Ishikawa (cell line): ENCODE data around the gene ERBIN.

ENCODE experiments used
- CREB1 ChIP-seq: IDR thresholded peaks from 2 replicates; pipeline ENCODE4 v1.6.1; 2012; ENCODE audit warnings: low read depth
- EP300 ChIP-seq: IDR thresholded peaks from 2 replicates; pipeline ENCODE4 v1.6.1; 2012; ENCODE audit warnings: borderline replicate concordance
- RAD21 ChIP-seq: IDR thresholded peaks from 2 replicates; pipeline ENCODE4 v1.6.1; 2012; ENCODE audit warnings: low read depth
- REST ChIP-seq: IDR thresholded peaks from 2 replicates; pipeline ENCODE4 v1.6.1; 2012; ENCODE audit warnings: low read depth, mild to moderate bottlenecking
- TAF1 ChIP-seq: IDR thresholded peaks from 2 replicates; pipeline ENCODE4 v1.6.1; 2012; ENCODE audit warnings: low read depth, mild to moderate bottlenecking
- TCF12 ChIP-seq: IDR thresholded peaks from 2 replicates; pipeline ENCODE4 v1.6.1; 2012; ENCODE audit warnings: low read depth
- YY1 ChIP-seq: IDR thresholded peaks from 2 replicates; pipeline ENCODE4 v1.6.1; 2012; ENCODE audit warnings: low read depth
- ZBTB7A ChIP-seq: IDR thresholded peaks from 2 replicates; pipeline ENCODE4 v1.6.1; 2012; ENCODE audit warnings: low read depth
- TF ChIP-seq, protein P1 (sequence below): IDR thresholded peaks from 2 replicates; pipeline ENCODE4 v1.6.1; 2012
- TF ChIP-seq, protein P2 (sequence below): IDR thresholded peaks from 2 replicates; pipeline ENCODE4 v1.6.1; 2012

DNA sequence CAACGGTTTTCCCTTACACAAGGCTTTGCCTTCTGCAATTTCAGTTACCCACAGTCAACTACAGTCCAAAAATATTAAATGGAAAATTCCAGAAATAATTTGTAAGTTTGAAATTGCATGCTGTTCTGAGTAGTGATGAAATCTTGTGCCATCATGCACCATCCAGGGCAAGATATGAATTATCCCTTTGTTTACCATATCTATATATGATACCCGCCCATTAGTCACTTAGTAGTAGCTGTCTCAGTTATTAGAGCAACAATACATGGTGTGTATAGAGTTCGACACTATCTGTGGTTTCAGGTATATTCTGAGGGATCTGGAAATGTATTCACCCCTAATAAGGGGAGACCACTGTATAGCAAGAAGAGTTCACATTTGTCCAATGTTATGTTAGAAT is 29.4 kb downstream of the ERBIN start:
- TF ChIP-seq REST (no peak), CREB1 (no peak), EP300 (no peak), TCF12 (no peak), RAD21 (no peak), ZBTB7A (no peak), TAF1 (no peak), YY1 (no peak)
- TF ChIP-seq, protein P1, sequence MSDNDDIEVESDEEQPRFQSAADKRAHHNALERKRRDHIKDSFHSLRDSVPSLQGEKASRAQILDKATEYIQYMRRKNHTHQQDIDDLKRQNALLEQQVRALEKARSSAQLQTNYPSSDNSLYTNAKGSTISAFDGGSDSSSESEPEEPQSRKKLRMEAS: no peak
- TF ChIP-seq, protein P2, sequence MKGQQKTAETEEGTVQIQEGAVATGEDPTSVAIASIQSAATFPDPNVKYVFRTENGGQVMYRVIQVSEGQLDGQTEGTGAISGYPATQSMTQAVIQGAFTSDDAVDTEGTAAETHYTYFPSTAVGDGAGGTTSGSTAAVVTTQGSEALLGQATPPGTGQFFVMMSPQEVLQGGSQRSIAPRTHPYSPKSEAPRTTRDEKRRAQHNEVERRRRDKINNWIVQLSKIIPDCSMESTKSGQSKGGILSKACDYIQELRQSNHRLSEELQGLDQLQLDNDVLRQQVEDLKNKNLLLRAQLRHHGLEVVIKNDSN: no peak
